GM12878 (cell line): ENCODE measurements around the gene POU2AF1. TPM values are rescaled to one million over a fixed set of nuclear protein-coding genes. Genes with fewer than 3 reads are reported as not detected.

Experiments
- ATF7 ChIP-seq: fragments of 450-650 bp; IDR thresholded peaks from 2 replicates; pipeline ENCODE4 v1.6.1; 2016; ENCODE audit warnings: low read depth, mild to moderate bottlenecking
- ESRRA ChIP-seq: IDR thresholded peaks from 2 replicates; pipeline ENCODE4 v1.6.1; 2012; ENCODE audit warnings: mild to moderate bottlenecking, low read length, improper control_type of control experiment
- GATAD2B ChIP-seq: fragments of 450-650 bp; conservative IDR thresholded peaks from 2 replicates; pipeline ENCODE4 v1.6.1; 2017; ENCODE audit warnings: low read depth, mild to moderate bottlenecking, moderate library complexity
- HDGF ChIP-seq: fragments of 450-650 bp; IDR thresholded peaks from 2 replicates; pipeline ENCODE4 v1.6.1; 2016; ENCODE audit warnings: antibody characterized with exemption
- MTA2 ChIP-seq: fragments of 450-650 bp; IDR thresholded peaks from 2 replicates; pipeline ENCODE4 v1.6.1; 2016; ENCODE audit warnings: low read depth, mild to moderate bottlenecking, moderate library complexity
- MYC ChIP-seq: IDR thresholded peaks from 2 replicates; pipeline ENCODE4 v1.6.1; 2011; ENCODE audit warnings: mild to moderate bottlenecking, low read length, moderate library complexity, inconsistent platforms; ENCODE audit not compliant: insufficient read depth, insufficient replicate concordance, insufficient read length, severe bottlenecking
- NFYB ChIP-seq: IDR thresholded peaks from 2 replicates; pipeline ENCODE4 v1.6.1; 2011; ENCODE audit warnings: low read depth, mild to moderate bottlenecking, low read length, improper control_type of control experiment, moderate library complexity; ENCODE audit not compliant: insufficient read depth
- POU2F2 ChIP-seq: IDR thresholded peaks from 3 replicates; pipeline ENCODE4 v1.6.1; 2011; ENCODE audit warnings: low read depth, mild to moderate bottlenecking, low read length, borderline replicate concordance
- SMARCA5 ChIP-seq: fragments of 450-650 bp; IDR thresholded peaks from 2 replicates; pipeline ENCODE4 v1.6.1; 2017; ENCODE audit warnings: mild to moderate bottlenecking
- SUPT20H ChIP-seq: IDR thresholded peaks from 2 replicates; pipeline ENCODE4 v1.6.1; 2011; ENCODE audit warnings: low read depth, mild to moderate bottlenecking, low read length, moderate library complexity, borderline replicate concordance; ENCODE audit not compliant: control insufficient read depth
- TAF1 ChIP-seq: IDR thresholded peaks from 2 replicates; pipeline ENCODE4 v1.6.1; 2011; ENCODE audit warnings: mild to moderate bottlenecking, low read depth, low read length, borderline replicate concordance
- ZBTB4 ChIP-seq: fragments of 450-650 bp; formaldehyde crosslinking; IDR thresholded peaks from 2 replicates; pipeline ENCODE4 v1.4.0; 2022; ENCODE audit warnings: mild to moderate bottlenecking, moderate library complexity
- polyA plus RNA-seq, 11 experiments: library from polyadenylated mRNA; depleted of rRNA in 4 of 11; unstranded in 6 of 11; stranded (reverse) in 5 of 11; fragments of >200 nt; fragmentation: Nextera tagmentation in 4 of 11; fragmentation: Illumina TruSeq in 1 of 11; extraction: Ambion mirVana in 4 of 11; extraction: Trizol in 1 of 11; gene quantifications; 1 replicate in 1 of 11; 2 replicates in 10 of 11; pipeline versions ENCODE4 v1.2.1 to v1.2.3, GENCODE V29; 2011 to 2016; ENCODE audit warnings: inconsistent platforms in 2 of 11, missing spikeins in 2 of 11, low read depth in 1 of 11
- total RNA-seq, 4 experiments: library from RNA; depleted of rRNA in 3 of 4; stranded (reverse); fragments of >200 nt in 3 of 4; fragmentation: Illumina TruSeq in 1 of 4; extraction: Trizol in 1 of 4; gene quantifications; 2 replicates each; pipeline versions ENCODE4 v1.2.1 to v1.2.3, GENCODE V29; 2013 to 2021
- TF ChIP-seq, protein P1 (sequence below): IDR thresholded peaks from 2 replicates; pipeline ENCODE4 v1.6.1; 2012; ENCODE audit warnings: mild to moderate bottlenecking, low read depth, low read length
- TF ChIP-seq, protein P2 (sequence below), 3 experiments: IDR thresholded peaks in 2 of 3; conservative IDR thresholded peaks in 1 of 3; 2 replicates each; pipeline ENCODE4 v1.5.1; 2011; ENCODE audit warnings: low read depth in 3 of 3, low read length in 3 of 3, mild to moderate bottlenecking in 3 of 3, control low read depth in 2 of 3, moderate library complexity in 2 of 3, inconsistent platforms in 1 of 3, mixed read lengths in 1 of 3; ENCODE audit not compliant: control insufficient read depth in 2 of 3, insufficient read depth in 1 of 3; ENCODE audit errors: extremely low read depth in 1 of 3
- TF ChIP-seq, protein P3 (sequence below): fragments of 450-650 bp; IDR thresholded peaks from 2 replicates; pipeline ENCODE4 v1.6.1; 2017; ENCODE audit warnings: mild to moderate bottlenecking, moderate library complexity

POU2AF1 gene
- total and polyA plus RNA-seq, 10 of the 15 experiments (the other 5 are each of a cell fraction or from before 2014, with no cell fraction given): 13.1 to 169 (median 75.5) TPM

DNA sequence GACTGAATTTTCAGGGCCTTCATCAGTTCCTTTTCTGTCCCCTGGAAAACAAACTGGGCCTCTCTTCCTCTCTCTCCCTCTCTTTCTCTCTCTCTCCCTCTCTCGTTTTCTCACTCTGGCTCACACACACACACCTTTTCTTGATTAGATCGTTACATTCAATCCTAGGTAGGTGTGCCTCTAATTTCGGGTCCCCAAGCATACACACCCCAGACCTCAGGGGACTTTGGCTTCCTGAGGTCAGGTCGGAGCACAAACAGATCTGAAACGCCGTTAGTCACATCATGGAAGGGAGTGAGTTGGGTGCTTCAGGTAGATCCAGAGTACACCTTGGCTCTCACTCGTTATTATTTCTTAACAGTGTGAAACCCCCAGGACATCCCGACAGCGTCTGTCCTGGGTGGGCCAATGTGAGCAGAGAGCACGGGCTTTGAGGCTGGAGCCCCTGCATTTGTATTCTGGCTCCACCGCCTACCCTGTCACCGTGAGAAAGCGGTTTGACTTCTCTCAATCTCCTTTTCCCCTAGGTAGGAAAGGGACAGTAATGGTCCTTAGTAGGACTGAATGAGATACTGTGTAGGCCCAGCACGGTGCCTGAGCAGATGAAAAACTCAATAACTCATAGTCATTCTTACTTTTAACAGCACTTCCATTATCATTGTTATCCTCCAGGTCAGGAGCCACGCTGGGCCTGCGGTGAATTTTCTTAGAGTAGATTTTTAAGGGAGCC is 37.3 kb upstream of the POU2AF1 start (continued):
- TF ChIP-seq, protein P1, sequence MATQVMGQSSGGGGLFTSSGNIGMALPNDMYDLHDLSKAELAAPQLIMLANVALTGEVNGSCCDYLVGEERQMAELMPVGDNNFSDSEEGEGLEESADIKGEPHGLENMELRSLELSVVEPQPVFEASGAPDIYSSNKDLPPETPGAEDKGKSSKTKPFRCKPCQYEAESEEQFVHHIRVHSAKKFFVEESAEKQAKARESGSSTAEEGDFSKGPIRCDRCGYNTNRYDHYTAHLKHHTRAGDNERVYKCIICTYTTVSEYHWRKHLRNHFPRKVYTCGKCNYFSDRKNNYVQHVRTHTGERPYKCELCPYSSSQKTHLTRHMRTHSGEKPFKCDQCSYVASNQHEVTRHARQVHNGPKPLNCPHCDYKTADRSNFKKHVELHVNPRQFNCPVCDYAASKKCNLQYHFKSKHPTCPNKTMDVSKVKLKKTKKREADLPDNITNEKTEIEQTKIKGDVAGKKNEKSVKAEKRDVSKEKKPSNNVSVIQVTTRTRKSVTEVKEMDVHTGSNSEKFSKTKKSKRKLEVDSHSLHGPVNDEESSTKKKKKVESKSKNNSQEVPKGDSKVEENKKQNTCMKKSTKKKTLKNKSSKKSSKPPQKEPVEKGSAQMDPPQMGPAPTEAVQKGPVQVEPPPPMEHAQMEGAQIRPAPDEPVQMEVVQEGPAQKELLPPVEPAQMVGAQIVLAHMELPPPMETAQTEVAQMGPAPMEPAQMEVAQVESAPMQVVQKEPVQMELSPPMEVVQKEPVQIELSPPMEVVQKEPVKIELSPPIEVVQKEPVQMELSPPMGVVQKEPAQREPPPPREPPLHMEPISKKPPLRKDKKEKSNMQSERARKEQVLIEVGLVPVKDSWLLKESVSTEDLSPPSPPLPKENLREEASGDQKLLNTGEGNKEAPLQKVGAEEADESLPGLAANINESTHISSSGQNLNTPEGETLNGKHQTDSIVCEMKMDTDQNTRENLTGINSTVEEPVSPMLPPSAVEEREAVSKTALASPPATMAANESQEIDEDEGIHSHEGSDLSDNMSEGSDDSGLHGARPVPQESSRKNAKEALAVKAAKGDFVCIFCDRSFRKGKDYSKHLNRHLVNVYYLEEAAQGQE: no peak
- peak; percentile 49; the same call in 1 of the 2 replicates for TF ChIP-seq MTA2
- TF ChIP-seq NFYB: no peak
- TF ChIP-seq SUPT20H: no peak
- TF ChIP-seq HDGF: peak; percentile 84
- TF ChIP-seq, protein P2, sequence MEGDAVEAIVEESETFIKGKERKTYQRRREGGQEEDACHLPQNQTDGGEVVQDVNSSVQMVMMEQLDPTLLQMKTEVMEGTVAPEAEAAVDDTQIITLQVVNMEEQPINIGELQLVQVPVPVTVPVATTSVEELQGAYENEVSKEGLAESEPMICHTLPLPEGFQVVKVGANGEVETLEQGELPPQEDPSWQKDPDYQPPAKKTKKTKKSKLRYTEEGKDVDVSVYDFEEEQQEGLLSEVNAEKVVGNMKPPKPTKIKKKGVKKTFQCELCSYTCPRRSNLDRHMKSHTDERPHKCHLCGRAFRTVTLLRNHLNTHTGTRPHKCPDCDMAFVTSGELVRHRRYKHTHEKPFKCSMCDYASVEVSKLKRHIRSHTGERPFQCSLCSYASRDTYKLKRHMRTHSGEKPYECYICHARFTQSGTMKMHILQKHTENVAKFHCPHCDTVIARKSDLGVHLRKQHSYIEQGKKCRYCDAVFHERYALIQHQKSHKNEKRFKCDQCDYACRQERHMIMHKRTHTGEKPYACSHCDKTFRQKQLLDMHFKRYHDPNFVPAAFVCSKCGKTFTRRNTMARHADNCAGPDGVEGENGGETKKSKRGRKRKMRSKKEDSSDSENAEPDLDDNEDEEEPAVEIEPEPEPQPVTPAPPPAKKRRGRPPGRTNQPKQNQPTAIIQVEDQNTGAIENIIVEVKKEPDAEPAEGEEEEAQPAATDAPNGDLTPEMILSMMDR (IDR thresholded peaks at IDR 0.05 in 2 of 3, conservative IDR thresholded peaks at IDR 0.05 in 1 of 3; ENCODE audit: control insufficient read depth in 2 of 3, extremely low read depth in 1 of 3, insufficient read depth in 1 of 3, low read depth in 3 of 3, low read length in 3 of 3): no peak
- no peak for TF ChIP-seq MYC
- TF ChIP-seq SMARCA5: no peak; the same call in 1 of the 2 replicates
- TF ChIP-seq ZBTB4 (CRISPR knock-in tag): no peak
- TF ChIP-seq GATAD2B: no peak; the same call in 1 of the 2 replicates
- TF ChIP-seq POU2F2: 0 out of 3 replicates have a peak, but pooled peaks have one; percentile 15
- no peak for TF ChIP-seq ESRRA
- TF ChIP-seq, protein P3, sequence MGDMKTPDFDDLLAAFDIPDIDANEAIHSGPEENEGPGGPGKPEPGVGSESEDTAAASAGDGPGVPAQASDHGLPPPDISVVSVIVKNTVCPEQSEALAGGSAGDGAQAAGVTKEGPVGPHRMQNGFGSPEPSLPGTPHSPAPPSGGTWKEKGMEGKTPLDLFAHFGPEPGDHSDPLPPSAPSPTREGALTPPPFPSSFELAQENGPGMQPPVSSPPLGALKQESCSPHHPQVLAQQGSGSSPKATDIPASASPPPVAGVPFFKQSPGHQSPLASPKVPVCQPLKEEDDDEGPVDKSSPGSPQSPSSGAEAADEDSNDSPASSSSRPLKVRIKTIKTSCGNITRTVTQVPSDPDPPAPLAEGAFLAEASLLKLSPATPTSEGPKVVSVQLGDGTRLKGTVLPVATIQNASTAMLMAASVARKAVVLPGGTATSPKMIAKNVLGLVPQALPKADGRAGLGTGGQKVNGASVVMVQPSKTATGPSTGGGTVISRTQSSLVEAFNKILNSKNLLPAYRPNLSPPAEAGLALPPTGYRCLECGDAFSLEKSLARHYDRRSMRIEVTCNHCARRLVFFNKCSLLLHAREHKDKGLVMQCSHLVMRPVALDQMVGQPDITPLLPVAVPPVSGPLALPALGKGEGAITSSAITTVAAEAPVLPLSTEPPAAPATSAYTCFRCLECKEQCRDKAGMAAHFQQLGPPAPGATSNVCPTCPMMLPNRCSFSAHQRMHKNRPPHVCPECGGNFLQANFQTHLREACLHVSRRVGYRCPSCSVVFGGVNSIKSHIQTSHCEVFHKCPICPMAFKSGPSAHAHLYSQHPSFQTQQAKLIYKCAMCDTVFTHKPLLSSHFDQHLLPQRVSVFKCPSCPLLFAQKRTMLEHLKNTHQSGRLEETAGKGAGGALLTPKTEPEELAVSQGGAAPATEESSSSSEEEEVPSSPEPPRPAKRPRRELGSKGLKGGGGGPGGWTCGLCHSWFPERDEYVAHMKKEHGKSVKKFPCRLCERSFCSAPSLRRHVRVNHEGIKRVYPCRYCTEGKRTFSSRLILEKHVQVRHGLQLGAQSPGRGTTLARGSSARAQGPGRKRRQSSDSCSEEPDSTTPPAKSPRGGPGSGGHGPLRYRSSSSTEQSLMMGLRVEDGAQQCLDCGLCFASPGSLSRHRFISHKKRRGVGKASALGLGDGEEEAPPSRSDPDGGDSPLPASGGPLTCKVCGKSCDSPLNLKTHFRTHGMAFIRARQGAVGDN: peak; percentile 37; the same call in 1 of the 2 replicates
- peak; percentile 34; the same call in 1 of the 2 replicates for TF ChIP-seq ATF7
- TF ChIP-seq TAF1: no peak
